ENCODE measurements around the gene TRAF5.

TRAF5 gene

GRCh38 chr1:211328084-211328694 lies 1.6 kb downstream of the TRAF5 start:
- DNase-seq (ENCODE audit: low spot score) = no peak

DNA sequence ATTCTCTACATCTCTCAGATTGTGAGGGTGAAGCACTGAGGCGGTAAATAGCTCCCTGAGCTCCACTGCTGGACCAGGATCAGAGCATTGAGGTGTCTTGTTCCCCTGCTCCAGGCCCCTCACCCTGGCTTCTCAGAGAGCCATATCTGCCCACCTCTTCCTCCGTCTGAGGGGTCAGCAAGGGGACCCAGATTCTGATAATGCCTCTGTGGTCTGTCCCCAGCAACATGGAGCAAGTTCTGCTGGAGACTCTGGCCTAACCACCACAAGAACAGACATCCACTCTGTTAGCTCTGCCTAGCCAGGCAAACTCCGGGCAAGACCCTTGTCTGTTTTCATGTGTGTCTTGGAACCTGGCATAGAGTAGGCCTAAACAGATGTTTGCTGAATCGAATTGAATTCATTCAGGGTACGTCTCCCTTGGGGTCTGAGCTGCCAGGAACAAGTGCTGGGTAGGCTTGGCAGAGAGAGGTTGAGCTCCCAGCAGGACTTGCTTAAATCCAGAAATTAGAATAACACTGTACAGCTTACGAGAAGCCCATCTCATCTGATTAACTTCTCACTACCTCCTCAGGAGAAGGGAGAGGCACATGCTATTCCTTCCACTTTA lies 2.3 kb downstream of the TRAF5 start:
- DNase-seq (ENCODE audit: low spot score) = no peak

GRCh38 chr1:211329764-211330201 lies 3.1 kb downstream of the TRAF5 start:
- DNase-seq (ENCODE audit: low spot score) = no peak

DNA sequence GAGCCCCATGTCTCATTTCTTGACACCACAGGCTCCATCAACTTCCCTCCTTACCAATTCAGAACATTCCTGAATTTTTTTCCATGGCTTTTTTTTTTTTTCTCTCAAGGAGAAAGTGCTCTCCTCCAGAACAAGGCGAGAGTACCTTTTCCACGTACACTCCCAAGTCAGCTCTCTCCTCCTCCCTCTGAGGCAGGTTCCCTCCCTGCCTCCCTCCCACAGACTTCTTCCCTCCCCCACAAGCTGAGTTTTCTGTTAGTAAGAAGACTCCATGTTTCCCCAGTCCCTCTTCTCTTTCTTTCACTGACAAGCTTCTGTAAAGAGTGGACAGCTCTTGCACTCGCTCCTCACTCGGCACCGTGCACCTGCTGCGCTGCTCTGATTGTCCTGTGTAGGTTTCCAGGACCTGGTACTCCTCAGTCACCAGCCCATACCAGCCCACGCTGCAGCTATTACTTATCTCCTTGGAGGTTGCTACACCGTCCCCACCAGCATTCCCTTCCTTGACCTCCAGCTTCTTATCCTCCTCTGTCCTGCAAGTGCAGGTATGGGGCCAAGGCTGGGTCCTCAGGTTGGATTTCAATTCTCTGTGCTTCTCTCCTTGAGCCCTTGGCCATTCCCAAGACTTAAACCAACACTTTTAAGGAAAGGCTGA lies 3.8 kb downstream of the TRAF5 start:
- DNase-seq (ENCODE audit: low spot score) = no peak

DNA sequence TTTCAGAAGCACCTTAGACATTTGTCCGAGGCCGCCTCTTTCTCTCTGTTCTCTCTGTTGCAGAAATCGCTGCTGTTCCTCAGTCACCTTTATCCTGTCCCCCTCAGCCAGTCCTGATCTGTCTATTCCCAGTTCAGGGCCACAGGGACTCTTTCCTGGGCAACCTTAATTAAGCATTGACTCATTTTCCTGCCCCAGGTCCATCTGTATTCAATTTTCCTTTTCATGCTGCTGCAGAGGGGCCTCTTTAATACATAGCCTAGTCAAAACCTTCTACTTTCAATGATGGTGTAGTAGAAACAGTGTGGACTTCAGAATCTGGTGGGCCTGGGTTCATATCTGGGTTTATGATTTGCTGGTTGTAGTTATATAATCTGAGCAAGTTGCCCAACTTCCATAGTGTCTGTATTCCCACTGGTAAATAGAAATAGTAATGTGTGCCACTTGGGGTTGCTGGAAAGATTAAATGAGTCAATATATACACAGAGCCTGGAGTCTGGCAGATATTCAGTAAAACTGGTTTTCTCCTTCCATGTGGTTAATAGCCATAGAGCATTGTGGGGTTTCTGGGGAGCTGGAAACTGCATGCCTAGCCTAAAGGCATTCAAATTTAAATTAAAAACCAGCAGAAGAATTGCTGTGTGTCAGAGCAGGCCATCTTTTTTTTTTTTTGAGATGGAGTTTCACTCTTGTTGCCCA lies 4.5 kb downstream of the TRAF5 start:
- no peak for DNase-seq (ENCODE audit: low spot score)

- no peak for DNase-seq (ENCODE audit: low spot score)
These were observed 5.5 kb downstream of the TRAF5 start for GRCh38 chr1:211332036-211332616.

DNA sequence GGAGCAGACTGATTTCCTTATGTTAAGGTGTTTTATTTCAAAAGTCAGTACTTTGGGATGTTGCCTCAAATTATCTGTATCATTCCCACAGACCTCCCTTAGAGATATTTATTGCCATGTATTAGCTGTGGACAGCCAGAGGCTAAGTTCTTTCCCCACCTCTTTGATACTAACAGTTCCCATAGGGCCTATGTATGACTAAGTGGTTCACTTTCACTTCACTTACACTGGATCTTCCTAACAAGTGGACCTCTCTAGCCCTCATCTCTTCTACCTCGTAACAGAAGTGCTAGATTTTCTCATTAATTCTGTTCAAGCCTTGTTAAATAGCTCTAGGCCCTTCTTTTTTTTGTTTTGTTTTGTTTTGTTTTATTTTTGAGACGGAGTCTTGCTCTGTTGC lies 6.2 kb downstream of the TRAF5 start:
- DNase-seq (ENCODE audit: low spot score) = no peak

DNA sequence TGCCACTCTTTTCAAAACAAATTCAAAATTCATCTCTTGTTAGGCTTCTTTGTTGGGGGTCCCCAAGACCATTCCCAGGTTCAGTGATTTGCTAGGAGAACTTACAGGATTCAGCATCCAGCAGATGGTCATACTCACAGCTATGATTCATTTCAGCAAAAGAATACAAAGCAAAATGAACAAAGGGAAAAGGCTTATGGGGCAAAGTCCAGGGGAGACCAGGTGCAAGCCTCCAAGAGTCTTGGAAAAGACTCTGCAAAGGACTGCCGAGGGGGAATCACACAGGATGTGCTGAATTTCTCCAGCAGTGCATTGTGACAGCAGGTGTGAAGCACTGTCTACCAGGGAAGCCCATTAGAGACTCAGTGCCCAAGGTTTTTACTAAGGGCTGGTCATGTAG lies 7.3 kb downstream of the TRAF5 start:
- DNase-seq (ENCODE audit: low spot score) = no peak

GRCh38 chr1:211334986-211335385 lies 8.4 kb downstream of the TRAF5 start:
- DNase-seq (ENCODE audit: low spot score) = no peak

DNA sequence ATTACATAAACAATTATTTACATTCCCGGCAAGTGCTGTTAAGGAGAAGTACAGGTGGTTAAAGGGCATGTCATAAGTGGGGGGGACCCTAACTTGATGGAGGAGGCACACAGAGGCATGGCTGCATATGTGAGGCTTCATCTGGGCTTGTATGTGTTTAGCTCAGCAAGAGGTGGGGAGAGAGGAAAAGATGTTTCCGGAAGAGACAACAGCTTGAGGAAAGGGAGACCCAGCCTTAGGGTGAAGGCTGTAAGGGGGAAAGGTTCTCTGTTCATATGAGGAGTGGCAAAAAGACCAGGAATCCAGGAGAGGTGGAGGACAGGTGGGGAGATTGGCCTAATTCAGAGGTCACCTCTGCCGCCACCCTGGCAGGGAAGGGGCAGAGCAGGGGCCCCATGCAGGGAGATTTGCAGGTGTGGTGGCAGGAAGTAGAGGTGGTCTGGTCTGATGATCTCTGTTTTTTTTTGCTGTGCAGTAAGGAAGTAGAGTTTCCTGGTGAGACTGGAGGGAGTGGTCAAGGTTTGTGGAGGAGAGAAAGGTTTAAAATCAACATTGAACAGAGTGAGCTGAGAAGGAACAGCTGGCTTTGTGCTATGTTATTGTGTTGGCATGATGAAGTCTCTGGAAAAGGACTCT lies 9.0 kb downstream of the TRAF5 start:
- no peak for DNase-seq (ENCODE audit: low spot score)

DNA sequence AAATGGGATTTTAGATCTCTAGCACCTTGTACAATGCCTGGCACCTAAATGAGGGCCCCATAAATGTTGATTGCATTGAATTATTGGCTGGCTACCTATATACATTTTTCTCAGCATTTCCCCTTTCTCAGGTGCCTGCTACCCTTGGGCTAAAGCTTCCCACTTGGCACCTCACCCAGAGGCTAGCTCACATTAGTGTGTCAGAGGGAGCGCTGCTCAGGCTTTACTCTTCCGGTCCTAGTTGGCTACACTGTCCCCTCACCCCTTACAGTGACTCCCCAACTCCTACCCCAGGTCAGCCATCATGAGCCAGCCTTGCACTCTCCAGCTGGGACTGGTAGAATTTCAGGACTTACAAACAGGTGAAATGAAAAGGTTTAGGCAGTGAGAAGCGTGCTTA lies 9.5 kb downstream of the TRAF5 start:
- no peak for DNase-seq (ENCODE audit: low spot score)

- no peak for DNase-seq (ENCODE audit: low spot score)
These were observed 10.1 kb downstream of the TRAF5 start for GRCh38 chr1:211336775-211337174.

DNA sequence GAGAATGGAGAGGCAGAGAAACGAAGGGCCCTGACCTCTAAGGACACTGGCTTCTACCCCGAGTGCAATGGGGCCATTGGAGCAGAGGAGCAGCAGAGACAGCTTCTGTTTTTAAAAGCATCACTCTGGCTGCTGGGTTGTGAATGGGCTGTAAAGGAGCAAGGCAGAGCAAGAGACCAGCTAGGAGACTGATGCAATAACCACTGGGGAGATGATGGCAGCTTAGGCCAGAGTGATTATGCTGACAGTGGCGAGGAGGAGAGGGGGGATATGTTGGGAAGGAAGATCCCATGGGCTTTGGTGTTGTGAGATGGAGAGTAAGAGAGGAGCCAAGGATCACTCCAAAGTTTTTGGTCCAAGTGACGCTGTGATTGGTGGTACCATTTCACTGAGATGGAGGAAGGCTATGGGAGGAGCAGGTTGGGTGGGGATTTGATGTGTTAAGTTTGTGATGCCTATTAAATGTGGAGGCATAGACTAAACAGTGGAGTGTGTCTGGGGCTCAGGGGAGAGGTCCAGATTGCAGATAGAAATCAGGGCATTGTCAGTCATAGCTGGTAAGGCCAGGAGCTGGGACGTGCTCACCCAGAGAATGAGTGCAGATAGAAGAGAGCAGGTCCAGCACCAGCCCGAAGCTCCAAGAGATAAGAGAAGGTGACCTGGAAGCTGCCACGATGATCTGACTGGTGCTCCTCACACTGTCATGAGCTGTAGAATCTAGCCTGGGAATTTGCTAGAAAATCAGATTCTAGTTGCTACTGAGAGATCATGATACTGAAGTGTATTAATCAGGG lies 11.0 kb downstream of the TRAF5 start:
- DNase-seq (ENCODE audit: low spot score) = no peak

- no peak for DNase-seq (ENCODE audit: low spot score)
These were observed 11.6 kb downstream of the TRAF5 start for GRCh38 chr1:211338224-211338620.

- DNase-seq (ENCODE audit: low spot score) = no peak
These were observed 13.0 kb downstream of the TRAF5 start for GRCh38 chr1:211339631-211340041.

DNA sequence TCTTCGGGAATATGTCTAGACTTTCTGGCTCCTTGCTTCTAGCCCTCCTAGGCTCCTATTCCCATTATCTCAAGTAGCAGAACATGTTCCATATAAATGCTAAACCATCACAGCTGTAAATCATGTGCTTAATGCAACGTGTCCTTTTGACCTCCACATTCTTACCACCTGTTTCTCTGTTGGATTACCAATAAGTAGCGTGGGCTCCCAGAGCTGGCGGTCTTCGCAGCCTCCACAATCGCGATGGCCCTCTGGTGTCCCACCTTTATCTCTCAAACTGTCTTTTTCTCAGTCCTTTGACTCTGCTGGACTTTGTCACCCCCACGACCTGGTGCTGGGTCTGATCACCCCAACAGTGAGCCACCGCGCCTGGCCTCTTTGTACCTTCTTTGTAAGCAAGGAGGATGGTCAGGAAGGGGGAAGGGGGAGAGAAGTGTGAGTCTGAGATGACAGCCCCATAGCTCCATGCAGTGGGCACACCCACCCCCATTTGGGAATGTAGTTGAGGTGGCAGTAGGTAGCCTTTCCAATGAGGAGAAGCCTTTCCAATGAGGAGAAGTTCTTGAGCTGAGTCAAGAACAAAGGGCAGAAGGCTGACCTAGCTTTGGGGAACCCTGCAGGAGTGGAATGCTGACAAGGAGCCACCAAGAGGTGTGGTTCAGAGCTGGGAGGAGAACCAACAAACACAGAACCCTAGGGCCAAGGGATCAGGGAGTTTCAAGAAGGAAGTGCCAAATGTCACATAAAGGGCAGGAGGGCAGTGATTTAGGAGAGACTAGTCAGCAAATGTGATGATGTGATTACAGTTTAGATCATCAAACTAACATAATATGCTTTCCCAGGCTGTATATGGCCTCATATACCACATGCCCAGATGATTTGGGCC lies 14.2 kb downstream of the TRAF5 start:
- no peak for DNase-seq (ENCODE audit: low spot score)

- no peak for DNase-seq (ENCODE audit: low spot score)
These were observed 15.4 kb downstream of the TRAF5 start for GRCh38 chr1:211341999-211342398.

DNA sequence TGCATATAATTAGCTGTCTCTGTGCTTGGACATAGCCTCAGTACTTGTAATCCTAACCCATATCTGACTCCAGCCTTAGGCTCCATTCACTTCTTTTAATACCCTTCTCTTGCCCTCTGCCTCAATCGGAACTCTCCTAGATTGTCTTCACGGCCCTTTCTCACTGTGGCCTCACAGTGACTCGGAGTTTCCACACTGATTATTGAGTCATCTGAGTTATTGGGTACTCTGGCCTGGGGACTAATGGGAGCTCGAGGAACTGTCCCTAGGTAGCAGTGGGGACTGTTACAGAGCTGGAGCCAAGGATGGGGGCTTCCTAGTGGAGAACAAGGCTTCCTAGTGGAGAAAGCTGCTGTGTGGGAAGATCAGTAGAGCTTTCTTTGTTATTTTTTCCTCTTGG lies 17.0 kb downstream of the TRAF5 start:
- DNase-seq (ENCODE audit: low spot score) = no peak

DNA sequence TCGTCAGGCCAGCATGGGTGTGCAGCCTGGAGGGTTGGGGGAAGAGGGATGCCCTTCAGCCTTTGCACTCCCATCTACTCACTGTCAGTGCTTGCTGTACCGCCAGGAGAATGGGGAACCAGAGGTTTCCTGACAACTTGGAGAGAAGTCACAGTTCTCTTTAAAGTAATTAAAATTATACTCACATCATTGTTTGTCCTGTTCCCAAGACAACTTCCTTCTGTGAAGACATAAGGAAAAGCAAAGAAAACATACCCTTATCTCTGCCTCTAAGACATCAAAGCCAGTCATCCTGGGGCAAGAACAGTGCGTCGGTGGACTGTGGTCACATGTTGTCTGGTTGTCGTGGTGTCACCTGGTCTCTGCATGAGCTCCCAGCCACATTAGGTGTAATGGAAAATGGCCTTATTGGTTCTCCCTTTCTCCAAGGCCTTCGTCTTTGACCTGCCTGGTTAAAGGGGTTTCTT lies 17.6 kb downstream of the TRAF5 start:
- no peak for DNase-seq (ENCODE audit: low spot score)

DNA sequence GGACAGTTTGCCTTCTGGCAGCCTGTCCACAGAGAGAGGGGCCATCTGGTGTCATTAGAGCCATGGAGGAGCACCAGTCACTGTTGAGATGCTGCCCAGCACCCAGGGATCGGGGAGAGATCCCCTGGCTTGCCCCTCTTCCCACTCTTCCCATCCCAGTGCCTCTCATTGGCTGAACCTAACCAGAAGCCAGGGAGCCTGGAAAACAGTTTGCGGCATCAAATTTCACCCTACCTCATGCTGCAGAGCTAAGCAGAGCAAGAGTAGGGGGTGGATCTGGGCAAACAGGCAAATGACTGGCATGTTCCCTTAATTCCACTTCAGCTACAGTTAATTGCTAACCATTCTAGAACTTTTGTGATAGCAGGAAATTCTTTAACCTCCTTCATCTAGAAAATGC lies 19.1 kb downstream of the TRAF5 start:
- DNase-seq (ENCODE audit: low spot score) = peak; percentile 72
